Activated CD4-positive, alpha-beta T cell treated with anti-CD3 and anti-CD28 coated beads for 4 hours (primary cell): Measurements from ENCODE around the gene SYPL2.
"Not testable (repeated sequence)": the region's sequence is repeated elsewhere in the genome, so short reads cannot be mapped to it uniquely, and the experiment has no call there.

Experiments
- DNase-seq, 2 donors: peaks; one replicate each; pipeline ENCODE4 v3.0.0-alpha.2; 2020

Gene SYPL2

GRCh38 chr1:109466452-109467300 lies at the start of gene SYPL2:
SYPL2 (plus strand) TSS chr1:109466546; CDS start chr1:109466844, 298 bp downstream.
- DNase-seq: no peak

DNA sequence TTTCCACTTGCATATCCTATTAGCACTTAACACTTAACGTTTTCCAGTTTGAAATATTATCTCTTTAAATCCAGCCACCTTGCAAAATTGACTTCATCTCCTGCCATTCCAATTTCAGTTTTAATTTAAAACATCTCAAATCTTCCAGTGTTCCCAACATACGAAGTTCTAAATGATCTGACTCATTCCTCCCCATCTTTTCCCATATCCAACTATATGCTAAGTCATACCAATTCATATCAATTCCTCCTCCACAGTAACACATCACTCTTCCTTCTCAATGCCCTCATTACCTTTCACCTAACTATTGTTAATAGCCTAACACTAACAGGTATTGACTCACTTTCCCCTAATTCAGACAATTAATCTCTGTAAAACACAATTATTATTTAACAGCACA lies 42.8 kb upstream of the SYPL2 start:
- no peak for DNase-seq

DNA sequence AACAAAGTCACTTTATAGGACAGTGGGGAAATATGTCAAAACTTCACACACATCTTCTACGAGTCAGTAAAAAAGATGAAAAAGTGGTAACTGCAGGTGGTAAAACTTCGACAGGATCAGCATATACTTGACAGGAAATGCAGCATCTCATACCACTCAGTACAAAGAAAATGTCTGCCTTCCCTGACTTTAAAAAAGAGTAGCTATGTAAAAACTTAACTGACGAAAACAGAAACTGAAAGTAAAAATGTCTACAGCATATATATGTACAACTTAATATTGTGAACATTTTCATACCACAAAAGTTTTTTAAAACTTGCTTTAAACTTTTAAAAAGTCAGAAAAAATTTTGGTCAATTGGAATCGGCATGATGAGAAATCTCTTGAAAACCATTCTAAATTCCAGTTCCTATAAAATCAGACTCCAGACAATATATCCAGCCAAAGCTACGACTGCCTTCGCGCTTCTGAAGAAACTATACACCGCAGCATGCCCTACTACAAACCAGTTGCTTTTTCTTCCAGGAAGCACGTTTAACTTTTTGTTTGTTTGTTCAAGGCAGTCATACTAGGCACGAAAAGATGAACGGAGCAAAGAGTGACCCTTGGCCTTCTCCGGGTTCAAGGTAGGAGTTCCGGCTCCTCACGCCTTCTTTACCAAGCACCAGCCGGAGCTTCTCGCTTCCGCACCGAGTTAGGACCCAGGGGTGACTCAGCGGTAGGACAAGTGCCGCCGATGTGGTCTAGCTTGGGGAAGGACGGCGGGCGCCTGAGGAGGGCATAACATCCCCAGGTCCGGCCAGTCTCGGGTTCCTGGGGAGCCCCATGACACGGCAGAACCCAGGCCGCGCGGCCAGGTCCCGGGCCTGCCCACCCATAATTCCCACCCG lies 40.7 kb upstream of the SYPL2 start:
- DNase-seq: peak; percentile 57 to 65

GRCh38 chr1:109426281-109427170 lies 39.8 kb upstream of the SYPL2 start, which contains the start of gene PSMA5:
PSMA5 (minus strand) TSS chr1:109426448; CDS start chr1:109426330, 118 bp downstream.
- DNase-seq: peak; percentile 91 to 95

- DNase-seq: no peak
Measured at GRCh38 chr1:109427171-109427467, 39.2 kb upstream of the SYPL2 start.

DNA sequence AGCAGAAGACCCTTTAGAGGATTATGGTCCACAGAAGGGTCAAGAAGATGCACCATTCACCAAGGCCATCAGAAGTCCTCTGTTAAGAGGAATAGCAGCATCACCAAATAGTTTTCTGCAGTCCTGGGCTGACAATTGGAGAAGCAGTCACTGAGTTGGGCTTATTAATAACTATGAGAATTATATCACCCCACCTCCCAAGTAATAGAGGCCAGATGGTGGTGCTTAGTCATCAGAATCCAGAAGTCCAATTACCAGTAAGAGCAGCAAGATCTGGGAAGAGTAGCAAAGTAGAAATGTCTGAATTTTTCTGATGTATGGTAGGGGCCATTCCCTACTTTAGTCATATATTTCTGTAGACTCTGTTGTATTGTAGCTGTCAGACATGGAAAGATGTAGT lies 34.0 kb upstream of the SYPL2 start:
- DNase-seq: no peak

- no peak for DNase-seq
Measured at GRCh38 chr1:109433322-109433721, 33.0 kb upstream of the SYPL2 start.

- DNase-seq: no peak
Measured at GRCh38 chr1:109434484-109434883, 31.9 kb upstream of the SYPL2 start.

GRCh38 chr1:109438798-109439297 lies 27.5 kb upstream of the SYPL2 start:
- DNase-seq: no peak

DNA sequence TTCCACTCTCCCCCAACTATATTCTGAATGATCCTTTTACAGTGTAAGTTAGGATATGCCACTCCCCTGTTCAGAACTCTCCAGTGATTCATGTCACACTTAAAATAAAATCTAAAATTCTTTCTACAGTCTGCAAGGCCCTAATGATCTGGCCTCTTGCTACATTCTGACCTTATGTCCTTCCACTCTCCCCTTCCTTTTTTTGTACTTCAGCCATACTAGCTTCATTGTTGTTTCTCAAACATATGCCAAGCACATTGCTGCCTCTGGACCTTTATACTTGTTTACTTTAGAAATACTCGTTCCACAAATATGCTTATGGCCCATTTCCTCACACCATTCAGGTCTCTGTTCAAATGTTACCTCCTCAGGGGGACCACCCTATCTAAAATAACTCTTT lies 25.3 kb upstream of the SYPL2 start:
- DNase-seq: no peak

GRCh38 chr1:109443476-109443875 lies 22.9 kb upstream of the SYPL2 start:
- DNase-seq: no peak

- DNase-seq: no peak
Measured at GRCh38 chr1:109444346-109444745, 22.0 kb upstream of the SYPL2 start.

- DNase-seq: not testable (repeated sequence)
Measured at GRCh38 chr1:109445949-109446695, 20.2 kb upstream of the SYPL2 start.

DNA sequence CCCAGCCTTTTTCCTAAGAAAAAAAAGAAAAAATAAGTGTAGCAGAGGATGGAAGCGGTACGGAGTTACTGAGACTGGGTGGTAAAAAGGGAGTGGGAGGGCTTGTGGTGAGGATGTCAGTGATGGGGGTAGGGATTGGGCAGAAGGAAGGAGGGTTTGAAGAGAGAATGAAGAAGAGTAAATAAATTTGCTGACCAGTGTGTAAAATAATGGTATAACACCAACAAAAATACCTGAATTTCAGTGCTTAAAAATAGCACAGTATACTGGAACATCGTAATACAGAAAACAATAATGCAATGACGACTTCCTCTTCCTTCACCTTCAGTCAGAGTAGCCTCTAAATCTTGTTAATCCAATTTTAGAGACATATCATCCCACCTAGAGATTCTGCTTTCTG lies 18.8 kb upstream of the SYPL2 start:
- DNase-seq: no peak

- no peak for DNase-seq
Measured at GRCh38 chr1:109454497-109455133, 11.7 kb upstream of the SYPL2 start.

DNA sequence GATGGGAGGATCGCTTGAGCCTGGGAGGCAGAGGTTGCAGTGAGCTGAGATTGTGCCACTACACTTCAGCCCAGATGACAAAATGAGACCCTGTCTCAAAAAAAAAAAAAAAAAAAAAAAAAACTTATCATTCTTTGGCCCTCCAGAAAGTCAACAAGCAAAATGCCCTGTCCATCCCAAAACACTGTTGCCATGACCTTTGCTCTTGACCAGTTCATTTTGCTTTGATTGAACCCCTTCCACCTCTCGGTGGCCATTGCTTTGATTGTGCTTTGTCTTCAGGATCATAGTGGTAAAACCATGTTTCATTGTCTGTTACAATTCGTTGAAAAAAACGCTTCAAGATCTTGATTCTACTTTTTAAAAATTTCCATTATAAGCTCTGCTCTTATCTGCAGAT lies 8.5 kb upstream of the SYPL2 start:
- no peak for DNase-seq

DNA sequence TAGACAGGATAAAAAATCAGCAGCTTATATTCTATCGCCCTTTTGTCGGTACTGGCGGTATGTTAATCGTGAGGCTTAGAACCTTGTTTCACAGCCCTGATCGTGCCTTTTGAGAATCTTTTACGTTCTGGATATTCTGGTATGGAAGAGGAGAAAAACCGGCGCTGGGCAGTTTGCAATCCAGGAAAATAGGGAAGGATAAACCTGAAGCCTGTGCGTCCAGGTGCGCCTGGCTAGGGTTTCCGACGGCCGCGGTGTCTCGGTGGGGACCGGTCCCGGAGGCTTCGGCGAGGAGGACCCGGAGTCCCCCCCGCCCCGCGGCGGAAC lies 258 bp upstream of the SYPL2 start:
- no peak for DNase-seq

DNA sequence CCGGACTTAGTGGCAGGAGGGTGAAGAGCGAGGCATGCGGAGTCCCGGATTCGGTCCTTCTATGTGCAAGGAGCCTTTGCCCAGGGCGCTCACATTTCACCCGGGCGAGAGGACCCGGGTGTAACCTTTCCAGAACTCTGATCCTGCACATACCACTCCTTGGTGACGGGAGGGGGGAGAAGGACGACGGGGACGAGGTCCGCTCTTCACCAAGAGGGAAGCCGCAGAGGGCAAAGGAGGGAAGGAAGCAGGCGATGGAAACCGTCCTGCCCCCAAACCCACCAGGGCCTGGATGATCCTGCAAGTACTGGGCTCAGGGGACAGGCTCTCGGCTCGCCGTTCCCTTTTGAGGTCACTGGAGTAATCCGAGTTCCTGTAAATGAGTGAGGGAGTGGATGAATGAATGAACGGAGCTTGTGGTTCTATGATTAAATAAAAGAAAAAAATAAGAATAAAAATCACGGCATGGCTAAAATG lies 993 bp downstream of the SYPL2 start:
- no peak for DNase-seq

- no peak for DNase-seq
Measured at GRCh38 chr1:109468061-109468460, 1.7 kb downstream of the SYPL2 start.

GRCh38 chr1:109468903-109469302 lies 2.6 kb downstream of the SYPL2 start:
- no peak for DNase-seq

- DNase-seq: no peak
Measured at GRCh38 chr1:109470245-109470644, 3.9 kb downstream of the SYPL2 start.
